GM21786 (cell line): ENCODE results near the gene PYGM.

Experiments used
- ATAC-seq: cut with Tn5 transposase; IDR thresholded peaks from one replicate; pipeline ENCODE4 v1.9.1; 2021; ENCODE audit not compliant: unreplicated experiment

The PYGM gene

DNA sequence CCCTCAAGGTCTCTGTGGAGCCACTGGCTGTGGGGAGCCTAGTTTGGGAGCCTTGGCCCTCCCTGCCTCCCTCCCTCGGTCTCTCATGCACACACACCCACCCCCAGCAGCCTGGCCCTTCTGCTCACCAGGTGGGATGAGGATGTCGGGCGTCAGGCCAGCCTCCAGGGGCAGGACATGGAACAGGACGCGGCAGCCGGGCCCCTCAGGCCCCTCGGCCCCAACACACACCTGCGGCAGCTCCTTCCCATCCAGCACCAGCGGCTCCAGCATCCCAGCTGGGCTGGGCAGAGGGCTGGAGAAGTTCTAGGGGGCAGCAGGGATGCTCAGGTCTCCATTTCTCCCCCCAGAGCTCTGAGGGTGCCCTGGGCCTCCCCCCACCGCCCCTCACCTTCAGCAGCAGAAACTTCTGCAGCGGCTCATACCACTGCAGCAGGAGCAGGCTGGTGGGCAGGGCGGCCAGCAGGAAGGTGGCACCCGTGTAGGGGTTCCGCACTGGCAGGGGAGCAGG, 32.1 kb upstream of the PYGM start:
- ATAC-seq, result no peak

- no peak for ATAC-seq
These were observed 30.7 kb upstream of the PYGM start for GRCh38 chr11:64790205-64791095.

GRCh38 chr11:64789331-64790204, 29.8 kb upstream of the PYGM start:
- ATAC-seq, result no peak

DNA sequence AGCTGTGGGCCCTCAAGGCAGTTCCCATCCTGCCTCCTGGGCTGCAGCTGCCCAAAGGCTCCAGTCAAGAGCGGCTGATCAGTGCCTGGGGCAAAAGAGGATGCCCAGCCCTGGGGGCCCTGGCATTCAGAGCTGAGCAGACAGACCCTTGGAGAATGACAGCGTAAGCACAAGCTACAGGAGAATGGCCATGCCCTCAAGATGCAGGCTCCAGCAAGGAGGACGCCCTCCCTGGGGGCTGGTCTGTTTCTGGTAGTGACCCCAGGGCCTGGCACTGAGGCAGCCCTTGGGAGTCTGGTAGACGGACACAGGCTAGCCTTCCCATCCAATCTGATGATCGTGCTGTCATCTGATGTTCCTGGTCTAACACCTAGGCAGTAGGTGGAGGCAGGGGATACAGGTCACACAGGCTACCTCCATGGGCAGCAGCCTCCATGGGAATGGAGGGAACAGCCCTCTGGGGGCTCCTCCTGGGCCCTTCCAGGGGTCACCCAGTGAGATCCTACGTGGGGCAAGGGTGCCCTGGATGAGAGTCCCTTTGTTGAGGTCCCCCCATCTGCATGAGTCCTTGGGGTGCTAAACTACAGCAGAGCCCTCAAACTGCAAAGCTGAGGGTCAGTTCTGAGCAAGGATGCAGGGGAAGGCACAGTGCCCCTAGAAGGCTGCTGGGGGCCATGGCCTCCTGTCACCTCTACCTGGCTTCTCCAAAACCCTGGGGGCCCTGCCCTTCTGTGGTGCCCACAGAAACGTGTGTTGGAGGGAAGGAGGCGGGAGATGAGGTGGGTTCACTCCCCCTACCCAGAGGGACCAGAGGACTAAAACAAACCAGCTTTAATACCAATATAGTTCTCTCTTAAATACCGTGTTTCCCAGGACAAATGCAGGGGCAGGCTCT, 28.8 kb upstream of the PYGM start:
- ATAC-seq, result no peak

GRCh38 chr11:64787526-64788320, 27.9 kb upstream of the PYGM start:
- ATAC-seq, result no peak

DNA sequence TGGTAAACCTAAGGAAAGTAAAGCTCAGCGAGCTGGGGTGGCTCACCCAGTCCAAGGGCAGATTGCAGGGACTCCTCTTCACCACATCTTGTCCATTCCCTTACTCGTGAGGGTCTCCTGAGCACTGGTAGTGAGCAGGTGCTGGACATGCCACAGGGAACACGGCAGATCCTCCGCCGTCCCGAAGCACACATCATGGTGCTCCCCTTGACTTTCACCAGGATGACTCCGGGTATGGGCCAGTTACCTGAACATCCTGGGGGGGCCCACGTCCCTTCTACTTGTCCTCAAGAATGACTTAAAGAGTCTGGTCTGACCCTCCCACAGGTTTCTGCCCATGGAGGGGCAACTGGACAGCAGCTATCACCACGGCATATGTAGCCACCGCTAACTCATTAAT, 26.5 kb upstream of the PYGM start:
- ATAC-seq, result no peak

DNA sequence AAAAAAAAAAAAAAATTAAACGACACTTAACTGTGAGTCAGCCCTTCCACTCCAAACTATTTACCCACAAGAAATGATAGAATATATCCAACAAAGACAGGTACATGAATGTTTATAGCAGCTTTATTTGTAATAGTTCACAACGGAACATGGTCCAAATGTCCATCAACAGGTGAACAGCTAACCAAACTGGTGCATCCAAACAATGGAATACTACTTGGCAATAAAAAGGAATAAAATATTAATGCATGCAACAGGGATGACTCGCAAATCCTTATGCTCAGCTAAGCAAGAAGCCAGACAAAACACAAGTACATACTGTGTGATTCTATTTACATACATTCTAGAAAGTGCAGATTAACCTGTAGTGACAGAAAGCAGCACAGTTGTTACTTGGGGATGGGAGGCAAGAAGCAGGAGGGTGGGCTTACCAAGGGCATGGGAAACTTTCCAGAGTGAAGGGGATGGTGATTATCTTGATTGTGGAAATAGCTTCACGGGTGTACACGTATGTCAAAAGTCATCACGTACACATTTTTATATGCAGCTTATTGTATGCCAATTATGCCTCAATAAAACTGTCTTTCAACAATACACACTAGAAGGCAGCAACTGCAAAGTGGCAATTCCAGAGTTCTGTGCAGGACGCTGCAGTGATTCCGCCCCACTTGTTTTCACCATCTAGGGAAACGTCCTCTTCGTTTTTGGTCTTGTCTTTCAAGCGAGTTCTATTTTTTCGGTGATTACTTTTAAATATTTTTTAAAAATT, 25.2 kb upstream of the PYGM start:
- ATAC-seq, result no peak

DNA sequence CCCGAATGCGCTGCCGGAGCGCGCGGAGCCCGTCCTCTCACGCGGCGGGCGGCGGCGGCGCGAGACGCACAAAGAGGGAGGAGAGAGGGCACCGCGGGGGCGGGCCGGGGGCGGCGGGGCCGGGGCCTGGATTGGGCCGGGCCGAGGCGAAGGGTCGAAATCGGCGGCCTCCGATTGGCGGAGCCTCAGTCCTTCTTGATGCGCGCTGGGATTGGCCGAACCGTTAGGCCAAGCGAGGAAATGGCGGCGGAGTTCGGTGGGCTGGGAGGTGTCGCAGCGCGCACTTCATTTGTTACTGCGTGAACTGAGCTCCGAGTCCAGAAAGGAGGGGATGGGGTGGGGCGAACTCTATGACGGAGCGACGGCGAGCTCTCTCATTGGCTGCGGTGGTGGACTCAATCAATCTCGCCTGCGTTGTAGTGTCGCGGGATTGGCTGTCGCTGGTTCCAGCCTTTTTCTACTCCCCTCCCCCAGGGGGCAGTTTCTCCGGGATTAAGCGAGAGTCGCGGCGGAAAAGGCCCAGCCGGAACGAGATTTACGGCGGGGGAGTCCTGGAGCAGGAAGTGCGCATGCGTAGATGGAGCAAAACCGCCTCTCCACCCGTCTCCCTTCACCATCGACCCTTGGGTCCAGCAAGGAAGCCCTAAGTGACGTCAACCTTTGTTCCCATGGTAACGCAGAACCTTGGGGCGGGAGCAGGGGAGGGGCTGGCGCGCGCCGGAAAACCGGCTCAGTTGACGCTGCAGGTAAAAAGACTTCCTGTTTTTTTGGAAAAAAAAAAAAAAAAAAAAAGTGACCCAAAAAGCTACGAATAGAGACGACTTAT, 18.9 kb upstream of the PYGM start, which contains the start of gene SF1:
Gene SF1, minus strand, starts transcription at position 70 of the 826 bp plus-strand sequence. CDS start 150 bp downstream, outside the sequence.
- peak; percentile 85 for ATAC-seq

GRCh38 chr11:64778223-64778472, 18.4 kb upstream of the PYGM start:
- ATAC-seq, result peak; percentile 2

- no peak for ATAC-seq
These were observed 17.9 kb upstream of the PYGM start for GRCh38 chr11:64777449-64778222.

DNA sequence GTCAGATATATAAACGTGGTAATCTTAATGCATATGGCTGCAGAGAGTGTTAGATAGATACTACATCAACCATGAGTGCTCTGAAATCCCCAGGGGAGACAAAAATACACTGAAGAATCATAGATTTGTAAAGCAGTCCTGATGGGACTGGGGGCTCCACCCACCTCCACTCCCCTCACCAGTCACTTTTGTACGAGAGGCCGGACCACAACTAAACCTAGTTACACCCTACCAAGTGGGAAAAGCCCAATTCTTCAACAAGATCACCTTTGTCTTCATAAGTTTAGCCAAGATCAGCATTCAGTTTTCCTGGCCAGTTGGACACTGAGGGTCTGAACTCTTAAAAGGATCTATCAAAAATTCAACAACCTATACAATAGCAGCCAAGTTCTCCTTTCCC, 17.1 kb upstream of the PYGM start:
- ATAC-seq, result no peak

DNA sequence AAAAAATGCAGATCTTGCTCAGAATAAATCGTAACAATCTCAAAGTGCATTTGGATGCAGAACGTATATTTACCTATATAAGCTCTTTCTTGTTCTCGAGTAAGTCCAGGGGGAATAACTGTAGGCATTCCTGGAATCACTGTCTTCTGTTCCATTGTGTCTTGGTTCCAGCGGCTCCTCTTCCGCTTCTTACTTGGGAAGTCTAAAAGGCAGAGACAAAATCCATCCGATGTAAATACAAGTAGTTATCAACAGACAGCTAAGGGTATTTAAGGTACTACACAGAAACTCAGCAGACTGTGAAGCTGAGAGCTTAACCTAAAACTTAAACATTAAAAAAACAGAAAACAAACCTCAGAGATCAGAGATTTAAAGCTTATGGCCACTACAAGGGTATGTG, 16.7 kb upstream of the PYGM start:
- ATAC-seq, result no peak

- no peak for ATAC-seq
These were observed 14.4 kb upstream of the PYGM start for GRCh38 chr11:64774144-64774543.

DNA sequence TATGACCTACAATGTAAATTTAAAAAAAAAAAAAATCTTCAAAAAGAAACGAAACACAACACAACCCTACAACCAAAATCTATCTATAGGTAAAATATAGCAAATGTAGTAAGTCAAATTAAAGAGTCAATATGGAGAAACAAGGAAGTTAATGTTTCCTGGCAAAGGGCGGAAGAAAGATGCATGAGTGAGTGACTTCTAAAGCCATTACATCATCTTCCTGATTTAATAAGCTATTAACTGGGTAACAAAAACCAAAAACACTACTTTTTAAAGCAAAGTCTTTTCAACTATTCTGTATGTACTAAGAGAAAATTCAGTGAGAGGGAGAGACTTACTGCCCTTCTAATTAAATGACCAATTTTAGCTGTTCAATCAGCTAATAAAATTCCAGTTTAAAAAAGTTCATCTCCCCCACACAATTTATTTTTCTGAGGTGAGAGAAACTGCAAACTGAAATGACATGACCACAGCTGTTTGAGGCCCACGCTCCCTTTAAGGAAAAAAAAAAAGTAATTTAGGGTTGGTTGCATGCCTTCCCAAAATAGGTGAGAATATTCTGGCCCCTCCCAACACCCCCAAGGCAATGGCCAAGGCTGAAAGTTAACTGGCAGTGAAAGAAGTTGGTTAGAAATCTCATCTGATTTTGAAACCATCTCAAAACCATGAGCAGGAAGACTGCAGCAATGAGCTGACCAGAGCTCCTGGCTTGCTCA, 12.7 kb upstream of the PYGM start:
- peak; percentile 48 for ATAC-seq

GRCh38 chr11:64771861-64772260, 12.1 kb upstream of the PYGM start:
- no peak for ATAC-seq

- ATAC-seq, result no peak
These were observed 10.3 kb upstream of the PYGM start for GRCh38 chr11:64770120-64770519.

GRCh38 chr11:64769283-64769682, 9.5 kb upstream of the PYGM start:
- ATAC-seq, result no peak
